ENCODE results near the gene NEAT1.

The NEAT1 gene

GRCh38 chr11:65420979-65421793 lies 1.4 kb upstream of the NEAT1 start:
- H3K4me3 ChIP-seq (ENCODE audit: low read depth in 1 of 5, low read length in 5 of 5), result peak overlapping the region; percentile 70 to 100 (median 78)
- H3K9me3 ChIP-seq (ENCODE audit: control insufficient read depth in 5 of 5, low read length in 5 of 5), result no peaks in the 10 kb centered on the region
- H3K4me1 ChIP-seq (ENCODE audit: control insufficient read depth in 5 of 5, insufficient read depth in 5 of 5, low read length in 5 of 5), result peaks cover 17 to 58% (median 53%) of the 10 kb centered on the region in 5 donors
- H3K27ac ChIP-seq (ENCODE audit: low read depth, low read length), result peak overlapping the region; percentile 100
- H3K36me3 ChIP-seq (ENCODE audit: control insufficient read depth in 5 of 5, insufficient read depth in 5 of 5, low read length in 5 of 5), result peaks cover 3 to 22% (median 16%) of the 10 kb centered on the region in 5 donors
- H3K27me3 ChIP-seq (ENCODE audit: control insufficient read depth in 5 of 5, insufficient read depth in 4 of 5, low read length in 5 of 5), result no peaks in the 10 kb centered on the region
- H3K9ac ChIP-seq (ENCODE audit: low read length in 5 of 5), result peak overlapping the region; percentile 98 to 100 (median 100)

- H3K4me1 ChIP-seq (ENCODE audit: control insufficient read depth in 5 of 5, insufficient read depth in 5 of 5, low read length in 5 of 5), result peaks cover 14 to 57% (median 51%) of the 10 kb centered on the region in 5 donors
- H3K9me3 ChIP-seq (ENCODE audit: control insufficient read depth in 5 of 5, low read length in 5 of 5), result no peaks in the 10 kb centered on the region
- peaks cover 7 to 30% (median 21%) of the 10 kb centered on the region in 5 donors for H3K36me3 ChIP-seq (ENCODE audit: control insufficient read depth in 5 of 5, insufficient read depth in 5 of 5, low read length in 5 of 5)
- H3K9ac ChIP-seq (ENCODE audit: low read length in 5 of 5), result peak overlapping the region; percentile 99 to 100 (median 99)
- H3K27me3 ChIP-seq (ENCODE audit: control insufficient read depth in 5 of 5, insufficient read depth in 4 of 5, low read length in 5 of 5), result no peaks in the 10 kb centered on the region
- peak overlapping the region; percentile 87 to 100 (median 98) for H3K4me3 ChIP-seq (ENCODE audit: low read depth in 1 of 5, low read length in 5 of 5)
- H3K27ac ChIP-seq (ENCODE audit: low read depth, low read length), result peak overlapping the region; percentile 100
These were observed 585 bp upstream of the NEAT1 start for GRCh38 chr11:65421794-65422632.

GRCh38 chr11:65423516-65424204 lies 1.1 kb downstream of the NEAT1 start:
- no peaks in the 10 kb centered on the region for H3K9me3 ChIP-seq (ENCODE audit: control insufficient read depth in 5 of 5, low read length in 5 of 5)
- H3K4me1 ChIP-seq (ENCODE audit: control insufficient read depth in 5 of 5, insufficient read depth in 5 of 5, low read length in 5 of 5), result peaks cover 6 to 57% (median 51%) of the 10 kb centered on the region in 5 donors
- peak overlapping the region; percentile 97 to 100 (median 99) for H3K9ac ChIP-seq (ENCODE audit: low read length in 5 of 5)
- peak overlapping the region; percentile 88 to 100 (median 98) for H3K4me3 ChIP-seq (ENCODE audit: low read depth in 1 of 5, low read length in 5 of 5)
- H3K27ac ChIP-seq (ENCODE audit: low read depth, low read length), result peak overlapping the region; percentile 100
- H3K27me3 ChIP-seq (ENCODE audit: control insufficient read depth in 5 of 5, insufficient read depth in 4 of 5, low read length in 5 of 5), result no peaks in the 10 kb centered on the region
- peaks cover 7 to 39% (median 23%) of the 10 kb centered on the region in 5 donors for H3K36me3 ChIP-seq (ENCODE audit: control insufficient read depth in 5 of 5, insufficient read depth in 5 of 5, low read length in 5 of 5)

- Histone ChIP-seq H3K9me3 (ENCODE audit: control insufficient read depth in 5 of 5, low read length in 5 of 5) (no peaks in the 10 kb centered on the region), H3K9ac (ENCODE audit: low read length in 5 of 5) (peak overlapping the region; percentile 97 to 100 (median 99)), H3K27ac (ENCODE audit: low read depth, low read length) (peak overlapping the region; percentile 100), H3K4me3 (ENCODE audit: low read depth in 1 of 5, low read length in 5 of 5) (peak overlapping the region; percentile 88 to 100 (median 98)), H3K27me3 (ENCODE audit: control insufficient read depth in 5 of 5, insufficient read depth in 4 of 5, low read length in 5 of 5) (no peaks in the 10 kb centered on the region), H3K36me3 (ENCODE audit: control insufficient read depth in 5 of 5, insufficient read depth in 5 of 5, low read length in 5 of 5) (peaks cover 7 to 39% (median 23%) of the 10 kb centered on the region in 5 donors), H3K4me1 (ENCODE audit: control insufficient read depth in 5 of 5, insufficient read depth in 5 of 5, low read length in 5 of 5) (peaks cover 7 to 58% (median 50%) of the 10 kb centered on the region in 5 donors)
These were observed 1.9 kb downstream of the NEAT1 start for GRCh38 chr11:65424205-65425104.

- Histone ChIP-seq H3K36me3 (ENCODE audit: control insufficient read depth in 5 of 5, insufficient read depth in 5 of 5, low read length in 5 of 5) (peaks cover 7 to 39% (median 23%) of the 10 kb centered on the region in 5 donors), H3K27me3 (ENCODE audit: control insufficient read depth in 5 of 5, insufficient read depth in 4 of 5, low read length in 5 of 5) (no peaks in the 10 kb centered on the region), H3K9ac (ENCODE audit: low read length in 5 of 5) (peak overlapping the region; percentile 97 to 100 (median 99)), H3K4me3 (ENCODE audit: low read depth in 1 of 5, low read length in 5 of 5) (peak overlapping the region; percentile 88 to 100 (median 98)), H3K4me1 (ENCODE audit: control insufficient read depth in 5 of 5, insufficient read depth in 5 of 5, low read length in 5 of 5) (peaks cover 5 to 57% (median 51%) of the 10 kb centered on the region in 5 donors), H3K9me3 (ENCODE audit: control insufficient read depth in 5 of 5, low read length in 5 of 5) (no peaks in the 10 kb centered on the region), H3K27ac (ENCODE audit: low read depth, low read length) (peak overlapping the region; percentile 100)
These were observed 2.7 kb downstream of the NEAT1 start for GRCh38 chr11:65425105-65425970.

- Histone ChIP-seq H3K9me3 (ENCODE audit: control insufficient read depth in 5 of 5, low read length in 5 of 5) (no peaks in the 10 kb centered on the region), H3K4me3 (ENCODE audit: low read depth in 1 of 5, low read length in 5 of 5) (peak overlapping the region; percentile 88 to 100 (median 98)), H3K27me3 (ENCODE audit: control insufficient read depth in 5 of 5, insufficient read depth in 4 of 5, low read length in 5 of 5) (no peaks in the 10 kb centered on the region), H3K27ac (ENCODE audit: low read depth, low read length) (peak overlapping the region; percentile 100), H3K36me3 (ENCODE audit: control insufficient read depth in 5 of 5, insufficient read depth in 5 of 5, low read length in 5 of 5) (peaks cover 7 to 39% (median 23%) of the 10 kb centered on the region in 5 donors), H3K9ac (ENCODE audit: low read length in 5 of 5) (peak overlapping the region; percentile 97 to 100 (median 99)), H3K4me1 (ENCODE audit: control insufficient read depth in 5 of 5, insufficient read depth in 5 of 5, low read length in 5 of 5) (peaks cover 5 to 59% (median 53%) of the 10 kb centered on the region in 5 donors)
These were observed 3.6 kb downstream of the NEAT1 start for GRCh38 chr11:65425971-65426838.

GRCh38 chr11:65426839-65427690 lies 4.5 kb downstream of the NEAT1 start:
- Histone ChIP-seq H3K27me3 (ENCODE audit: control insufficient read depth in 5 of 5, insufficient read depth in 4 of 5, low read length in 5 of 5) (no peaks in the 10 kb centered on the region), H3K4me1 (ENCODE audit: control insufficient read depth in 5 of 5, insufficient read depth in 5 of 5, low read length in 5 of 5) (peaks cover 5 to 60% (median 56%) of the 10 kb centered on the region in 5 donors), H3K36me3 (ENCODE audit: control insufficient read depth in 5 of 5, insufficient read depth in 5 of 5, low read length in 5 of 5) (peaks cover 11 to 39% (median 25%) of the 10 kb centered on the region in 5 donors)

More at GRCh38 chr11:65426839-65427690, 4.5 kb downstream of the NEAT1 start:
- peak overlapping the region; percentile 88 to 100 (median 98) for H3K4me3 ChIP-seq (ENCODE audit: low read depth in 1 of 5, low read length in 5 of 5)
- H3K9me3 ChIP-seq (ENCODE audit: control insufficient read depth in 5 of 5, low read length in 5 of 5), result no peaks in the 10 kb centered on the region
- peak overlapping the region; percentile 97 to 100 (median 99) for H3K9ac ChIP-seq (ENCODE audit: low read length in 5 of 5)
- peak overlapping the region; percentile 100 for H3K27ac ChIP-seq (ENCODE audit: low read depth, low read length)
